Natural killer cell (primary cell): ENCODE measurements around the gene MFGE8. TPM values are rescaled to one million over a fixed set of nuclear protein-coding genes. Genes with fewer than 3 reads are reported as not detected.
"Not testable (repeated sequence)": the region's sequence is repeated elsewhere in the genome, so short reads cannot be mapped to it uniquely, and the experiment has no call there.

ENCODE experiments used
- ATAC-seq, 3 donors: fragments of 150-1000 bp in 2 of 3; fragments of 200-7000 bp in 1 of 3; cut with Tn5 transposase; 1 replicate in 1 of 3; 2 replicates in 2 of 3; pipeline ENCODE4 v1.10.0; 2021; ENCODE audit warnings: mild to moderate bottlenecking in 2 of 3, moderate library complexity in 2 of 3
- DNase-seq, 2 donors: peaks; one replicate each; pipeline versions ENCODE4 v3.0.0 to v3.0.0-alpha.2; 2013 to 2021; ENCODE audit warnings: mixed read lengths in 1 of 2
- H3K27ac ChIP-seq: one replicate; pipeline ENCODE4 v1.5.1; 2013; ENCODE audit warnings: mild to moderate bottlenecking, low read length
- H3K27me3 ChIP-seq: one replicate; pipeline ENCODE4 v1.6.1; 2013; ENCODE audit warnings: low read length; ENCODE audit not compliant: control insufficient read depth, insufficient read depth
- H3K36me3 ChIP-seq: one replicate; pipeline ENCODE4 v1.6.1; 2013; ENCODE audit warnings: low read length; ENCODE audit not compliant: control insufficient read depth, insufficient read depth
- H3K4me1 ChIP-seq: one replicate; pipeline ENCODE4 v1.6.1; 2013; ENCODE audit warnings: low read length; ENCODE audit not compliant: control insufficient read depth, insufficient read depth
- H3K4me3 ChIP-seq: one replicate; pipeline ENCODE4 v1.5.1; 2013; ENCODE audit warnings: low read length
- H3K9me3 ChIP-seq: one replicate; pipeline ENCODE4 v1.6.1; 2013; ENCODE audit warnings: low read length; ENCODE audit not compliant: control insufficient read depth, insufficient read depth
- H3K27ac Mint-ChIP-seq, 2 donors: one replicate each; pipeline ENCODE4 v1.8.0; 2022; ENCODE audit warnings: mild to moderate bottlenecking in 2 of 2, mixed read lengths in 2 of 2, moderate library complexity in 1 of 2
- H3K27me3 Mint-ChIP-seq, 2 donors: one replicate each; pipeline ENCODE4 v1.8.0; 2022; ENCODE audit warnings: low read depth in 2 of 2, mixed read lengths in 2 of 2
- H3K36me3 Mint-ChIP-seq: one replicate; pipeline ENCODE4 v1.8.0; 2022; ENCODE audit warnings: mixed read lengths
- H3K4me1 Mint-ChIP-seq, 2 donors: one replicate each; pipeline ENCODE4 v1.8.0; 2022; ENCODE audit warnings: mixed read lengths in 2 of 2
- H3K4me3 Mint-ChIP-seq: one replicate; pipeline ENCODE4 v1.8.0; 2022; ENCODE audit warnings: mild to moderate bottlenecking, moderate library complexity, mixed read lengths
- H3K9me3 Mint-ChIP-seq, 2 donors: one replicate each; pipeline ENCODE4 v1.8.0; 2022; ENCODE audit warnings: mixed read lengths in 2 of 2
- WGBS: methylation state at CpG from one replicate; pipeline ENCODE4 v1.1.7; 2013; ENCODE audit warnings: missing lambda C conversion rate; ENCODE audit not compliant: insufficient coverage; 5-methylcytosine and 5-hydroxymethylcytosine counted together
- intact Hi-C: fragments of 100-400 bp; cut with micrococcal nuclease; formaldehyde crosslinking; loops from one replicate; pipeline ENCODE4 v1.14.2; 2022
- total RNA-seq, 4 donors: library from RNA; stranded (reverse); fragments of 120-200 nt in 1 of 4; gene quantifications; one replicate each; pipeline versions ENCODE4 v1.2.3 to v1.2.4, GENCODE V29; 2013 to 2022
- TF ChIP-seq, protein P1 (sequence below): fragments of 200-600 bp; IDR thresholded peaks from one replicate; pipeline ENCODE4 v1.8.0; 2022; ENCODE audit warnings: antibody characterized with exemption

MFGE8 gene
- total RNA-seq, 3 donors from 2014 or later (not counting 1 experiment from before 2014, with no cell fraction given): 39.0 to 110 (median 72.5) TPM

DNA sequence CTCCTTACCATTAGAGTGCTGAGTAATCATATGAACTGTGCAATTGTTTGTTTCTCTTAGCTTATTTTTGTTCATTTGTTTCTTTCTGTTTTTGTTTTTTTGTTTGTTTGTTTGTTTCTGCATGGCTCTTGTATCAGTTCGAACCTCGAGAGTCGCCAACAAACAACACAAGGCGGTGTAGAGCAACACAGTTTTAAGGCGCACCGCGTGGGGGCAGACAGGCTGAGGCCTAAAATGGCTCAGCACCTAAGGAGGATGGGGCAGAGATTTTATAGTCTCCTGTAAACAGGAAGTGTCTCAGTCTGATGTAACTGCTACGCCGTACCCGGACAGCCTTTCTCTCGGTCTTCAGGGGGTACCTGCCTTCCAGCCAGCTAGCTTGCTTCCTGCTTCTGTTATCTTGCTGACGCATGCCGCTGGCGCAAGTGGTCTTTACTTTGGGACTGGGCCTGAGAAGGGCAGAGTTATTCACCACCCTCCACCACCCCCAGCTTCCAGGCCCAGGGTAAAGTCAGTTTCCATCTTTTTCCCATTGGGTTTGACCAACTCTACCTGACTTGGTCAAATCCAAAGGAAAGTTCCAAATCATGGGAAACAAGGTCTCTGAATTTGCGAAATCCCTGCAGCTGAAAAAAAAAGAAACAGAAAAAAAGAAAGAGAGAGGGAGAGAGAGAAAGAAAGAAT is 25.8 kb upstream of the MFGE8 start:
- 90% methylated on average over 15 of the region's 15 CpGs for WGBS
- H3K4me3 Mint-ChIP-seq: no peak overlapping the region
- Histone ChIP-seq H3K27ac (no peak overlapping the region), H3K9me3 (peaks cover 6% of the 10 kb centered on the region), H3K27me3 (no peaks in the 10 kb centered on the region), H3K36me3 (no peaks in the 10 kb centered on the region), H3K4me1 (no peaks in the 10 kb centered on the region), H3K4me3 (no peak overlapping the region)
- H3K9me3 Mint-ChIP-seq: no peaks in the 10 kb centered on the region
- TF ChIP-seq, protein P1, sequence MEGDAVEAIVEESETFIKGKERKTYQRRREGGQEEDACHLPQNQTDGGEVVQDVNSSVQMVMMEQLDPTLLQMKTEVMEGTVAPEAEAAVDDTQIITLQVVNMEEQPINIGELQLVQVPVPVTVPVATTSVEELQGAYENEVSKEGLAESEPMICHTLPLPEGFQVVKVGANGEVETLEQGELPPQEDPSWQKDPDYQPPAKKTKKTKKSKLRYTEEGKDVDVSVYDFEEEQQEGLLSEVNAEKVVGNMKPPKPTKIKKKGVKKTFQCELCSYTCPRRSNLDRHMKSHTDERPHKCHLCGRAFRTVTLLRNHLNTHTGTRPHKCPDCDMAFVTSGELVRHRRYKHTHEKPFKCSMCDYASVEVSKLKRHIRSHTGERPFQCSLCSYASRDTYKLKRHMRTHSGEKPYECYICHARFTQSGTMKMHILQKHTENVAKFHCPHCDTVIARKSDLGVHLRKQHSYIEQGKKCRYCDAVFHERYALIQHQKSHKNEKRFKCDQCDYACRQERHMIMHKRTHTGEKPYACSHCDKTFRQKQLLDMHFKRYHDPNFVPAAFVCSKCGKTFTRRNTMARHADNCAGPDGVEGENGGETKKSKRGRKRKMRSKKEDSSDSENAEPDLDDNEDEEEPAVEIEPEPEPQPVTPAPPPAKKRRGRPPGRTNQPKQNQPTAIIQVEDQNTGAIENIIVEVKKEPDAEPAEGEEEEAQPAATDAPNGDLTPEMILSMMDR: no peak
- no peak overlapping the region for H3K27ac Mint-ChIP-seq
- H3K36me3 Mint-ChIP-seq: no peaks in the 10 kb centered on the region
- peaks cover 11 to 20% of the 10 kb centered on the region in 2 donors for H3K27me3 Mint-ChIP-seq
- H3K4me1 Mint-ChIP-seq: no peaks in the 10 kb centered on the region
- intact Hi-C loops: no loop called here
- DNase-seq: no peak
- no peak for ATAC-seq

DNA sequence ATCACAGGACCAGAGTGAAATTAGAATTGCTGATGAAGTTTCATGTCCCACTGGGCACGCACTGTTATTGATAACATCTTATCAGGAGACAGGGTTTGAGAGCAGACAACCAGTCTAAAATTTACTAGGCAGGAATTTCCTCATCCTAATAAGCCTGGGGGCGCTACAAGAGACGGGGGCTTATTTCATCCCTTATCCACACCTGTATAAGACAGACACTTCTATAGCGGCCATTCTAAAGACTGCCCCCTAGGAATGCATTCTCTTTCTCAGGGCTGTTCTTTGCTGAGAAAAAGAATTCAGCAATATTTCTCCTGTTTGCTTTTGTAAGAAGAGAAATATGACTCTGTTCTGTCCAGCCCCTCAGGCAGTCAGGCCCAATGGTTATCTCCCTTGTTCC is 21.3 kb upstream of the MFGE8 start:
- intact Hi-C loops: not testable (repeated sequence)

DNA sequence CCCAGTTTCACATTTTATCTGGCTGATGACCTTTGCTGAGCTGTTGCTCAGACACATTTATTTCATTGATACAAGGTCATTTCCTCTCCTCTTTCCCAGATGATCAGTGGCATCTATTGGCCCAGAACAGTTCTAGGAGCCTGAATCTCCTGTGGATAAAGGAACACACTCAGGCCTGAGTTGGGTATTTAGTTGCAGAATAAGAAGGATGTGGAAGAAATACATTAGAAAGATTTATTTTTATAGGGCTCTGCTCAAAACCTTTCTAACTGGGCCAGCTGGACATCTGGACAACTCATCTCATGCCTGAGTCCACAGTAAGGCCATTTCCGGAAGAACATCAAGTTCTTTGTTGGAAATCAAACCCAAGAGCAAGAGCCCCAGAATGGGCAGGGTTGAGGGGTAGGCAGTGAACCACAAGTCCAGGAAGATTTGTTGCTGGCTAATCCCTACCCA is 19.7 kb upstream of the MFGE8 start:
- peaks cover 7% of the 10 kb centered on the region for H3K9me3 ChIP-seq
- DNase-seq (no peak), ATAC-seq (no peak)
- H3K4me1 ChIP-seq: no peaks in the 10 kb centered on the region
- TF ChIP-seq, protein P1: no peak
- no peaks in the 10 kb centered on the region for H3K36me3 ChIP-seq
- no peak overlapping the region for H3K4me3 ChIP-seq
- Mint-ChIP-seq H3K36me3 (no peaks in the 10 kb centered on the region), H3K9me3 (no peaks in the 10 kb centered on the region), H3K27me3 (peaks cover 27 to 40% of the 10 kb centered on the region in 2 donors), H3K4me3 (no peak overlapping the region), H3K4me1 (no peaks in the 10 kb centered on the region), H3K27ac (no peak overlapping the region)
- no peaks in the 10 kb centered on the region for H3K27me3 ChIP-seq
- no peak overlapping the region for H3K27ac ChIP-seq
- WGBS: 89% methylated on average over 1 of the region's 1 CpG
- intact Hi-C loops: no loop called here

More for the DNA sequence above, 21.3 kb upstream of the MFGE8 start:
- not testable (repeated sequence) for H3K4me3 Mint-ChIP-seq, H3K36me3 ChIP-seq, H3K4me3 ChIP-seq, H3K27ac ChIP-seq, H3K27ac Mint-ChIP-seq, H3K9me3 ChIP-seq, H3K27me3 ChIP-seq, H3K36me3 Mint-ChIP-seq, H3K4me1 ChIP-seq, H3K9me3 Mint-ChIP-seq, ATAC-seq, H3K4me1 Mint-ChIP-seq, DNase-seq
- 86% methylated on average over 4 of the region's 4 CpGs for WGBS
- H3K27me3 Mint-ChIP-seq: peaks cover 22 to 31% of the 10 kb centered on the region in 2 donors

DNA sequence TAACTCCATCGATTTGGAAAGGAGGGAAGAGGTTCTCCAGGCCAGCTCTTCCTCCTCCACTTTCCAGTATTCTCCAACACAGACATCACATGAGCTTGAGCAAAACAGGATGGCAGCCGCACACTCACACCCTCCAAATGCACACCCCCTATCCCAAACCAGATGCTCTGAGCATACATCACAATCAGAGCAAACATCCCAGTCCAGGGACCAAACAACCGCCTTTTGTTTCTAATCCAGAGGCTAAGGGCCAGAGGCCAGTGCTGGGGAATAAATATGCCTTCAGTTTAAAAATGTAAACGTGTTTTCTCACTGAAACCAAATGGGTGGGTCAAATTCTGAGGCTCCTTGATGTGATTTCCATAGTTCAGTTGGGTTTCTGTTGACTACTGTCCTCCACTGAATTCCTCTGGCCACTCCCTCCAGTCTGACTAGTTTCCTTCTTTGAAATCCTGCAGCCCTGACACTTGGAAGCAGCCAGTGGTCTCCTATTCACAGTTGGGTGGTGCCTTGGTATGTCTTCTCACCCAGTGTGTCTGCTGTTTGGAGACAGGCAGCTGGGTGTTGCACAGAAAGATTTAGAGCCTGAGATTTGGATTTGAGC is 19.2 kb upstream of the MFGE8 start:
- H3K36me3 Mint-ChIP-seq: no peaks in the 10 kb centered on the region
- H3K36me3 ChIP-seq: no peaks in the 10 kb centered on the region
- TF ChIP-seq, protein P1: no peak
- H3K9me3 ChIP-seq: peaks cover 9% of the 10 kb centered on the region
- no peaks in the 10 kb centered on the region for H3K4me1 Mint-ChIP-seq
- DNase-seq (no peak), ATAC-seq (no peak)
- no peak overlapping the region for H3K4me3 Mint-ChIP-seq
- H3K9me3 Mint-ChIP-seq: no peaks in the 10 kb centered on the region
- peaks cover 27 to 40% of the 10 kb centered on the region in 2 donors for H3K27me3 Mint-ChIP-seq
- no peak overlapping the region for H3K27ac ChIP-seq
- no peaks in the 10 kb centered on the region for H3K27me3 ChIP-seq
- H3K4me1 ChIP-seq: no peaks in the 10 kb centered on the region
- 63% methylated on average over 4 of the region's 4 CpGs for WGBS
- no peak overlapping the region for H3K4me3 ChIP-seq
- intact Hi-C loops: no loop called here
- H3K27ac Mint-ChIP-seq: no peak overlapping the region
